ENCODE measurements around the gene RITA1. TPM values are rescaled to one million over a fixed set of nuclear protein-coding genes. Genes with fewer than 3 reads are reported as not detected.
A peak's percentile ranks its signal among the peaks of the same experiment; 100 is the strongest.

RITA1 gene
- total and polyA plus RNA-seq, 12 donors: 17.5 to 84.1 (median 36.7) TPM

- H3K4me1 ChIP-seq (replicated peaks in 1 of 2): peaks cover 49 to 84% of the 10 kb centered on the region in 2 donors
- DNase-seq: peak; percentile 38 to 83 (median 71)
- TF ChIP-seq CTCF (IDR thresholded peaks at IDR 0.05) (no peak), POLR2A (IDR thresholded peaks at IDR 0.05) (peak in 1 of 2 donors; percentile 4)
- WGBS, 4 donors: 40 to 57% (median 55%) methylated on average over 5 of the region's 5 CpGs
- H3K36me3 ChIP-seq (replicated peaks in 1 of 2): peaks cover 0 to 52% of the 10 kb centered on the region in 2 donors
- no peaks in the 10 kb centered on the region for H3K27me3 ChIP-seq
- intact Hi-C loops (cut with DNase I): no loop called here
- no peak overlapping the region for H3K4me3 ChIP-seq
- no peaks in the 10 kb centered on the region for H3K9me3 ChIP-seq (replicated peaks in 1 of 3)
- H3K27ac ChIP-seq: peak overlapping the region in 4 of 5 donors; percentile 15 to 77 (median 44)
Observed at GRCh38 chr12:113236539-113237399, 51.2 kb downstream of the RITA1 start.

GRCh38 chr12:113237748-113238147 lies 52.2 kb downstream of the RITA1 start:
- peak in 4 of 7 donors; percentile 8 to 51 (median 14) for DNase-seq
- no peak overlapping the region for H3K4me3 ChIP-seq
- TF ChIP-seq POLR2A (IDR thresholded peaks at IDR 0.05): no peak
- TF ChIP-seq CTCF (IDR thresholded peaks at IDR 0.05): no peak
- H3K4me1 ChIP-seq (replicated peaks in 1 of 2): peaks cover 39 to 80% of the 10 kb centered on the region in 2 donors
- no peaks in the 10 kb centered on the region for H3K27me3 ChIP-seq
- H3K36me3 ChIP-seq (replicated peaks in 1 of 2): peaks cover 0 to 51% of the 10 kb centered on the region in 2 donors
- peak overlapping the region in 4 of 5 donors; percentile 15 to 77 (median 40) for H3K27ac ChIP-seq
- intact Hi-C loops (cut with DNase I): no loop called here
- H3K9me3 ChIP-seq (replicated peaks in 1 of 3): no peaks in the 10 kb centered on the region
- 52 to 83% (median 77%) methylated on average over 3 to 4 of the region's 4 CpGs for WGBS, 4 donors

- peak in 3 of 7 donors; percentile 12 to 57 (median 23) for DNase-seq
- Histone ChIP-seq H3K27ac (peak overlapping the region in 4 of 5 donors; percentile 15 to 77 (median 40)), H3K4me3 (no peak overlapping the region), H3K9me3 (replicated peaks in 1 of 3) (no peaks in the 10 kb centered on the region), H3K27me3 (no peaks in the 10 kb centered on the region), H3K4me1 (replicated peaks in 1 of 2) (peaks cover 35 to 74% of the 10 kb centered on the region in 2 donors), H3K36me3 (replicated peaks in 1 of 2) (peaks cover 0 to 50% of the 10 kb centered on the region in 2 donors)
- WGBS, 4 donors: 49 to 59% (median 53%) methylated on average over 3 of the region's 3 CpGs
- TF ChIP-seq CTCF (IDR thresholded peaks at IDR 0.05): no peak
- TF ChIP-seq POLR2A (IDR thresholded peaks at IDR 0.05): no peak
- intact Hi-C loops (cut with DNase I): no loop called here
Observed at GRCh38 chr12:113238309-113238708, 52.8 kb downstream of the RITA1 start.

GRCh38 chr12:113239288-113239771 lies 53.8 kb downstream of the RITA1 start:
- Histone ChIP-seq H3K36me3 (replicated peaks in 1 of 2) (peaks cover 0 to 40% of the 10 kb centered on the region in 2 donors), H3K9me3 (replicated peaks in 1 of 3) (no peaks in the 10 kb centered on the region), H3K4me1 (replicated peaks in 1 of 2) (peaks cover 39 to 75% of the 10 kb centered on the region in 2 donors), H3K27ac (peak overlapping the region in 4 of 5 donors; percentile 21 to 77 (median 52)), H3K4me3 (no peak overlapping the region), H3K27me3 (no peaks in the 10 kb centered on the region)
- intact Hi-C loops (cut with DNase I): no loop called here
- 64 to 72% (median 71%) methylated on average over 3 of the region's 3 CpGs for WGBS, 4 donors
- DNase-seq: peak in 5 of 7 donors; percentile 46 to 69 (median 53)
- TF ChIP-seq CTCF (IDR thresholded peaks at IDR 0.05) (no peak), POLR2A (IDR thresholded peaks at IDR 0.05) (no peak)

All from adrenal gland (tissue), 12 donors.